GM12872 (cell line): Measurements from ENCODE around the gene GIMAP8.

ENCODE experiments used
- TF ChIP-seq, protein P1 (sequence below): IDR thresholded peaks from 3 replicates; pipeline ENCODE4 v1.5.1; 2011; ENCODE audit warnings: low read depth, mild to moderate bottlenecking, low read length, moderate library complexity; ENCODE audit not compliant: insufficient read depth

The GIMAP8 gene

DNA sequence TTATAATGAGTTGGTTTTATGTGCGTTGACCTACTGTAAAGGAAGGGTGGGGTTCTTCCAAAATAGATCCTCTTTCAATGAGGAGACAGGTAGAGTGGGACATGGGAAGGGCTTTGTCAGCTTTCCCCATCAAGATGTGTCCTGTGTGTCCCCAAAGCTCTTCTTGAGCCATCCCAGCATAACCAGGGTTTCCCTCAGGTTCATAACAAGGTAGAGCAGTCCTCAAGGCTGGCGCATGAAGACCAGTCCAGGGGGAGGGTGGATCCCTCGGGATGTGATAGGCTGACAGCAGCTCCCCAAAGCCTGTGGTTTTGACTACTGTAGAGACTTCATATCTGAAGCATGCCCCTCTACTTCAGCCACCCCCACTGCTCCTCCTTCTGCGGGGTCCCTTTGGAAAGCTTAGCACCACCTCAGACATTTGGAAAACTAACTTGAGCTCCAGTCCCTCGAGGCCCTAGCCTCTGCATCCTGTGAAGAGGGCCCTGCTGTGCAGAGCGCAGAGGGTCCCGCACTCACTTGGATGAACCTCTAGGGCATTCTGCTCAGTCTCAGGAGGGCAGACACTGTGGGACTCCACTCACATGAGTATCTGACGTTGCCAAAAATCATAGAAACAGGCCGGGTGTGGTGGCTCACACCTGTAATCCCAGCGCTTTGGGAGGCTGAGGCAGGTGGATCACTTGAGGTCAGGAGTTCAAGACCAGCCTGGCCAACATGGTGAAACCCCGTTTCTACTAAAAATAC is 1.1 kb upstream of the GIMAP8 start:
- TF ChIP-seq, protein P1, sequence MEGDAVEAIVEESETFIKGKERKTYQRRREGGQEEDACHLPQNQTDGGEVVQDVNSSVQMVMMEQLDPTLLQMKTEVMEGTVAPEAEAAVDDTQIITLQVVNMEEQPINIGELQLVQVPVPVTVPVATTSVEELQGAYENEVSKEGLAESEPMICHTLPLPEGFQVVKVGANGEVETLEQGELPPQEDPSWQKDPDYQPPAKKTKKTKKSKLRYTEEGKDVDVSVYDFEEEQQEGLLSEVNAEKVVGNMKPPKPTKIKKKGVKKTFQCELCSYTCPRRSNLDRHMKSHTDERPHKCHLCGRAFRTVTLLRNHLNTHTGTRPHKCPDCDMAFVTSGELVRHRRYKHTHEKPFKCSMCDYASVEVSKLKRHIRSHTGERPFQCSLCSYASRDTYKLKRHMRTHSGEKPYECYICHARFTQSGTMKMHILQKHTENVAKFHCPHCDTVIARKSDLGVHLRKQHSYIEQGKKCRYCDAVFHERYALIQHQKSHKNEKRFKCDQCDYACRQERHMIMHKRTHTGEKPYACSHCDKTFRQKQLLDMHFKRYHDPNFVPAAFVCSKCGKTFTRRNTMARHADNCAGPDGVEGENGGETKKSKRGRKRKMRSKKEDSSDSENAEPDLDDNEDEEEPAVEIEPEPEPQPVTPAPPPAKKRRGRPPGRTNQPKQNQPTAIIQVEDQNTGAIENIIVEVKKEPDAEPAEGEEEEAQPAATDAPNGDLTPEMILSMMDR = no peak

DNA sequence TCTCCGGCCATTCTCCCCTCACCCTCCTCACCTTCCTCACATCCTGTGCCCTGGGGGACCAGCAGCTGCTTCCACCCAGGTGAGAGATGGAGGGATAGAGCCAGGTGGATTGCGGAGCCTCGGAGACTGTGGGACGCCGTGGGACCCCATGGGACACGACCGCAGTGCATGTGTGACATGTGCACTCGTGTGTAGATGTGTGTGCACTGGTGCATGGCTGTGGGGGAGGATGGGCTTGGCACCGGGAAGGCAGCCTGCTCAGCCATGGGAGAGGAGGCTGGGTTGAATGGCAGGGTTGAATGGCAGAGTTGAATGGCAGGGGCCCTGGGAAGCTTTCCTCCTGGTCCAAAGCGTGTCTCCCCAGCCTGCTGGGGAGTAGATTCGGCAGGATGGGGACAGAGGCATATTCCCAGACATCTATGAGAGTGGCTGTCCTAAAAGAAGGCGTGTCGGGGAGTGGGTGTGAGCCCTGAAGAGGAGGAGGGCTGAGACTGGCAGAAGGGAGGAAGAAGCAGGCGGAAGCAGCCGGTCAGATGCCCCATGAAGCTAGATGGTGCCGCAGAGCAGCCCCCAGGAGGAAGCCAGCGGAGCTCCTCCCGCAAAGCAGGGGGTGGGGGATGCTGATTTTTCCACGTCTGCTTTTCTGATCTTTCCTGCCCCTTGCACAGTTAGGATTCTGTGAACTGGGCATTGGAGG is 815 bp downstream of the GIMAP8 start:
- TF ChIP-seq, protein P1 = no peak

DNA sequence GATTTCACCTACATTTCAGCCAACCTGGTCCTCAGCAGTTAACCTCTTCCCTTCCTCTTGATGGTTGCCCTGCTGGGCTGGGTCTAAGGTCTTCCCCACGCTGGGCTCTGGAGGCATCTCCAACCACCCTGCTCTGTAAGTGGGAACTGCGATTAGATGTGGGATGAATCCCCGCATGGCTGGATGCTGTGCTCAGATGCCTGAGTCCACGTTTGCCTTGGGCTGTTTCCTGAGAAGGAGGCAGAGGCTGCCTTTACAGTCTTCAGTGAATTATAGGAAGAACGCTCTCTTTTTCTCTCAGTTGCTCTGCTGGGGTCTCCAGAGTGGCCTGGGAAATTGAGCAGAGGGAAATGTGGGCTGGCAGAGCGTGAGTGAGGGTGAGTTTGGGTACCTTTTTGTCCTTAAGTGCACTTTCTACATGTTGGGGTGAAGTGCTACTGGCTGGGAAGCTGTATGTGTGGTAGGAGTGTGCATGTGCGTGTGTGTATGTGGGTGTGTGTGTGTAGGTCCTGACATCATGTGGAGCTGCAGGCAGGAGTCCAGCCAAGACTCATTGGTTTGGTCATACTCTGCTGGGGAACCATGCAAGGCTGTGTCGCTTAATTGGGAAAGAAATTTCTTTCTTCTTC is 1.5 kb downstream of the GIMAP8 start:
- TF ChIP-seq, protein P1 = no peak

DNA sequence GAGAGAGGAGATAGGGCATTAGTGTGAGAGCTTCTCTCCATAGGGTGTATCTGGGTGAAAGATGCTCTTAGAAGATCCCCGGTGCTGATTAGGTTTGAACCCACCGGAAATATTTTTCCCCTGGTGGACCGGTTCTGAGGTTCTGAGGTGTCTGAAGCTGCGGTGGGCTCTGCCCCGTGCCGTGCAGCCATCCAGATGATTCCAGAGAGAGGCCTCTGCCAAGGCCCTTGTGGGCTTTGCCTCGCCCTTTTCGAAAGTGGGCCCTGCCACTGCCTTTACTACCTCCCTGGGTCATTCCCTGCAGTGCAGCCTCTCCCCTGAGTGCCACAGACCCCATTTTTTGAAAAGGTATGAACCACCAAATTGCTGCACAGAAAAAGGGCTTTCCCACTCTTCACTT is 2.8 kb downstream of the GIMAP8 start:
- TF ChIP-seq, protein P1 = no peak

DNA sequence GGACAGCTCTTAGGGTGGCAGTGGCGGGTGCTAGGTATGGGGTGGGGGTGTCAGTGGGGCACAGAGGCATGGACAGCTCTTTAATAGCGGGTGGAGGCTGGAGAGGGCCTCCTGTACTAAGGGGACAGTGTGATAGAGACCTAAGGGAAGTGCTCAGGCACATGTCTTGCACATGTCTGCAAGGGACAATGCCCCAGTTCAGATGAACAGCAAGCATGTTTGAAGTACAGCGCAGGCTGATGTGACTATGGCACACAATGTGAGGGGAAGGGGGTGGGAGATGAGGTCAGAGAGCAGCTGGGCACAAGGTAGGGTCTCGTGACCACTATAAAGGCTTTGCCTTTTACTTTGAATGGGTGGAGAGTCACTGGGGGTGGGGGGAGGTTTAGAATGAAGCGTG is 3.5 kb downstream of the GIMAP8 start:
- TF ChIP-seq, protein P1 = no peak

DNA sequence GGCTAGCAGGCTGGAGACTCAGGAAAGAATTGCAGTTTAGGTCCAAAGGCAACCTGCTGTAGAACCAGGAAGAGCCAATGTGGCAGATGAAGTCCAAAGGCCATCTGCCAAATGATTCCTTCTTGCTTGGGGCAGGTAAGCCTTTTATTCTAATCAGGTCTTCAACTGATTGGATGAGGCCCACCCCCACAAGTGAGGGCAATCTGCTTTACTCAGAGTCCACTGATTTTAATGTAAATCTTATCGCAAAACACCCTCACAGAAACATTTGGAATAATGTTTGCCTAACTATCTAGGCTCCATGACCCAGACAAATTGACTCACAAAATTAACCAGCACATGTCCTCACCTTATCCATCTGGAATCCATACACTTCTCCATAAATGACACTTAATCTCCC is 7.8 kb downstream of the GIMAP8 start:
- TF ChIP-seq, protein P1 = no peak

DNA sequence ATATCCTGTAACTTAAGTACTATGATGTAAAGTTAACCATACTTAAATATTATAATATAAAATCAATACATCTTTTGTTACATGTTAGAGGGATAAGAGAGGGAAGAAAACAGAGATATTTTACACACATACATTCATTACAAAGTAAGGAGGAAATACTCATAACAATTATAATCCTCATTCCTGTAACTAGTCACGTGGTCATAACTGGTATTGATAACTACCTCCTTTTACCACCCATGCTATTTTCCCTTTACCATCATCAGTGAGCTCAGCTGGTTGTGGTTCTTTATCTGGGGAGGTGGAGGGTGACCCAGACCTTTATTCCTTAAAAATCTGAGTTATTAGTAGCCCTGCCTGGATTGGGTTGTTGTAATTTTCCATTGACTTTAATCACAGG is 8.3 kb downstream of the GIMAP8 start:
- TF ChIP-seq, protein P1 = no peak
